Fibroblast of skin of abdomen (primary cell): ENCODE measurements around the gene FABP7.

Experiments used
- DNase-seq: peaks from one replicate; pipeline ENCODE4 v3.0.0-alpha.2; 2013

Gene FABP7

GRCh38 chr6:122760330-122760729 is 19.2 kb upstream of the FABP7 start:
- no peak for DNase-seq

GRCh38 chr6:122766256-122766655 is 13.3 kb upstream of the FABP7 start:
- DNase-seq: no peak

GRCh38 chr6:122770835-122771601 is 8.5 kb upstream of the FABP7 start:
- DNase-seq: peak; percentile 41

- no peak for DNase-seq
Observed at GRCh38 chr6:122772724-122773415, 6.6 kb upstream of the FABP7 start.

GRCh38 chr6:122775975-122776374 is 3.5 kb upstream of the FABP7 start:
- no peak for DNase-seq

GRCh38 chr6:122778302-122778701 is 1.2 kb upstream of the FABP7 start:
- DNase-seq: no peak

GRCh38 chr6:122778985-122779661 is 393 bp upstream of the FABP7 start:
- DNase-seq: peak; percentile 12

GRCh38 chr6:122780114-122780513 is 598 bp downstream of the FABP7 start:
- DNase-seq: no peak

- DNase-seq: no peak
Observed at GRCh38 chr6:122781716-122782115, 2.2 kb downstream of the FABP7 start.

GRCh38 chr6:122783401-122783800 is 3.9 kb downstream of the FABP7 start:
- no peak for DNase-seq

- no peak for DNase-seq
Observed at GRCh38 chr6:122785891-122786290, 6.4 kb downstream of the FABP7 start.

- peak; percentile 31 for DNase-seq
Observed at GRCh38 chr6:122787721-122788120, 8.2 kb downstream of the FABP7 start.

- no peak for DNase-seq
Observed at GRCh38 chr6:122788208-122788607, 8.7 kb downstream of the FABP7 start.

GRCh38 chr6:122788663-122789181 is 9.2 kb downstream of the FABP7 start:
- no peak for DNase-seq

- peak; percentile 87 for DNase-seq
Observed at GRCh38 chr6:122789182-122790027, 9.9 kb downstream of the FABP7 start, which contains the start of gene SMPDL3A. Gene SMPDL3A (plus strand): TSS chr6:122789258. CDS start chr6:122789347, 89 bp downstream.

GRCh38 chr6:122790028-122790422 is 10.5 kb downstream of the FABP7 start:
- peak; percentile 7 for DNase-seq

- DNase-seq: peak; percentile 14
Observed at GRCh38 chr6:122790423-122791309, 11.2 kb downstream of the FABP7 start.

- DNase-seq: peak; percentile 51
Observed at GRCh38 chr6:122791310-122791679, 11.8 kb downstream of the FABP7 start.

GRCh38 chr6:122792766-122793165 is 13.2 kb downstream of the FABP7 start:
- DNase-seq: no peak

- DNase-seq: no peak
Observed at GRCh38 chr6:122797537-122797936, 18.0 kb downstream of the FABP7 start.

GRCh38 chr6:122798099-122798641 is 18.7 kb downstream of the FABP7 start:
- DNase-seq: peak; percentile 88
